Spleen (tissue), 7 donors: ENCODE measurements around the gene MRPS24.

Experiments
- CTCF ChIP-seq, 11 experiments: fragments of 200-600 bp in 7 of 11; fragments of 450-650 bp in 4 of 11; sonication (generic) in 4 of 11; IDR thresholded peaks in 8 of 11; conservative IDR thresholded peaks in 3 of 11; 1 replicate in 7 of 11; 2 replicates in 4 of 11; pipeline versions ENCODE4 v1.4.0 to v1.8.0; 2016 to 2021; ENCODE audit warnings: antibody characterized with exemption in 11 of 11, inconsistent platforms in 4 of 11, mild to moderate bottlenecking in 1 of 11
- POLR2A ChIP-seq, 3 donors: fragments of 450-650 bp; IDR thresholded peaks; one replicate each; pipeline ENCODE4 v1.5.1; 2017; ENCODE audit warnings: antibody characterized with exemption in 3 of 3, mild to moderate bottlenecking in 1 of 3
- POLR2AphosphoS5 ChIP-seq, 3 donors: sonication (generic); formaldehyde crosslinking; IDR thresholded peaks; one replicate each; pipeline ENCODE4 v1.5.1; 2017; ENCODE audit warnings: antibody characterized with exemption in 3 of 3
- donor health status: DM: no; HTN: no; CAD: no; lungs with moderate emphysema.
- donor health status: DM: no; HTN: no; CAD: no.
- donor health status: DM: no; HTN: no; CAD: no.

GRCh38 chr7:43873300-43873699 is 4.0 kb upstream of the MRPS24 start:
- TF ChIP-seq CTCF (IDR thresholded peaks at IDR 0.05 in 8 of 11, conservative IDR thresholded peaks at IDR 0.05 in 3 of 11) (no peak), POLR2AphosphoS5 (IDR thresholded peaks at IDR 0.05) (no peak), POLR2A (IDR thresholded peaks at IDR 0.05) (no peak)
